Epithelial cell of proximal tubule (primary cell): ENCODE measurements around the gene FAM131B. TPM values are rescaled to one million over a fixed set of nuclear protein-coding genes. Genes with fewer than 3 reads are reported as not detected.

Source experiments
- DNase-seq: peaks from one replicate; pipeline ENCODE4 v3.0.0-alpha.2; 2011; ENCODE audit warnings: low read depth
- H3K4me3 ChIP-seq: 2 replicates; pipeline ENCODE4 v1.5.1; 2011; ENCODE audit warnings: low read depth, mild to moderate bottlenecking, low read length
- total RNA-seq: library from RNA; depleted of rRNA; stranded (reverse); fragments of >200 nt; gene quantifications from 2 replicates; pipeline ENCODE4 v1.2.3, GENCODE V29; 2015
- TF ChIP-seq, protein P1 (sequence below): conservative IDR thresholded peaks from 2 replicates; pipeline ENCODE4 v1.5.1; 2012; ENCODE audit warnings: low read depth, mild to moderate bottlenecking, low read length

FAM131B gene
- total RNA-seq, 1 donor from 2014 or later, result 1.5 TPM

DNA sequence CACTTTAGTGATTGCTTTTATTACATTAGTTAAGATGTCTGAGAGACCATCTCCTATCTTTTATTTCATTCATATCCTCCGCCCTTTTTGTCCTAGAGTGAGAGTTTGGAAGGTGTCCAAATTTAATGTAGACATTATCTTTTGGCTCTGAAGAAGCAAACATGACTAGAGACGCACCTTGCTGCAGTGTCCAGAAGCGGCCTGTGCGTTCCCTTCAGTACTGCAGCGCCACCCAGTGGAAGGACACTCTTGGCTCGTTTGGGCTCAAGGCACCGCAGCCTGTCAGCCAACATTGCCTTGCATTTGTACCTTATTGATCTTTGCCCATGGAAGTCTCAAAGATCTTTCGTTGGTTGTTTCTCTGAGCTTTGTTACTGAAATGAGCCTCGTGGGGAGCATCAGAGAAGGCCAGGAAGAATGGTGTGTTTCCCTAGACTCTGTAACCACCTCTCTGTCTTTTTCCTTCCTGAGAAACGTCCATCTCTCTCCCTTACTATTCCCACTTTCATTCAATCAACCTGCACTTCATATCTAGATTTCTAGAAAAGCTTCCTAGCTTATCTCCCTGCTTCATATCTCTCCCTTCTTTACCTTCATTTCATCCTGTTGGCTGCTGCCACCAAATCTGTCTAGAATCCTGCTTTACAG is 57.0 kb downstream of the FAM131B start:
- no peak for DNase-seq

DNA sequence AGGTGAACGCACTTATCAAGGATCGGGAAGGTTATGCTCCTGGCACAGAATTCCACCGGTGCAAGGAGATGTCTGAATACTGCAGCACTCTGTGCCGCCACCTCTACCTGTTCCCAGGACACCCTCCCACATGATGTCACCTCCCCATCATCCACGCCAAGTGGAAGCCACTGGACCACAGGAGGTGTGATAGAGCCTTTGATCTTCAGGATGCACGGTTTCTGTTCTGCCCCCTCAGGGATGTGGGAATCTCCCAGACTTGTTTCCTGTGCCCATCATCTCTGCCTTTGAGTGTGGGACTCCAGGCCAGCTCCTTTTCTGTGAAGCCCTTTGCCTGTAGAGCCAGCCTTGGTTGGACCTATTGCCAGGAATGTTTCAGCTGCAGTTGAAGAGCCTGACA is 57.6 kb downstream of the FAM131B start:
- TF ChIP-seq, protein P1, sequence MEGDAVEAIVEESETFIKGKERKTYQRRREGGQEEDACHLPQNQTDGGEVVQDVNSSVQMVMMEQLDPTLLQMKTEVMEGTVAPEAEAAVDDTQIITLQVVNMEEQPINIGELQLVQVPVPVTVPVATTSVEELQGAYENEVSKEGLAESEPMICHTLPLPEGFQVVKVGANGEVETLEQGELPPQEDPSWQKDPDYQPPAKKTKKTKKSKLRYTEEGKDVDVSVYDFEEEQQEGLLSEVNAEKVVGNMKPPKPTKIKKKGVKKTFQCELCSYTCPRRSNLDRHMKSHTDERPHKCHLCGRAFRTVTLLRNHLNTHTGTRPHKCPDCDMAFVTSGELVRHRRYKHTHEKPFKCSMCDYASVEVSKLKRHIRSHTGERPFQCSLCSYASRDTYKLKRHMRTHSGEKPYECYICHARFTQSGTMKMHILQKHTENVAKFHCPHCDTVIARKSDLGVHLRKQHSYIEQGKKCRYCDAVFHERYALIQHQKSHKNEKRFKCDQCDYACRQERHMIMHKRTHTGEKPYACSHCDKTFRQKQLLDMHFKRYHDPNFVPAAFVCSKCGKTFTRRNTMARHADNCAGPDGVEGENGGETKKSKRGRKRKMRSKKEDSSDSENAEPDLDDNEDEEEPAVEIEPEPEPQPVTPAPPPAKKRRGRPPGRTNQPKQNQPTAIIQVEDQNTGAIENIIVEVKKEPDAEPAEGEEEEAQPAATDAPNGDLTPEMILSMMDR, result no peak
- no peak for DNase-seq
- no peak overlapping the region for H3K4me3 ChIP-seq

More for the DNA sequence above, 57.0 kb downstream of the FAM131B start:
- TF ChIP-seq, protein P1, result peak; percentile 90
- no peak overlapping the region for H3K4me3 ChIP-seq

DNA sequence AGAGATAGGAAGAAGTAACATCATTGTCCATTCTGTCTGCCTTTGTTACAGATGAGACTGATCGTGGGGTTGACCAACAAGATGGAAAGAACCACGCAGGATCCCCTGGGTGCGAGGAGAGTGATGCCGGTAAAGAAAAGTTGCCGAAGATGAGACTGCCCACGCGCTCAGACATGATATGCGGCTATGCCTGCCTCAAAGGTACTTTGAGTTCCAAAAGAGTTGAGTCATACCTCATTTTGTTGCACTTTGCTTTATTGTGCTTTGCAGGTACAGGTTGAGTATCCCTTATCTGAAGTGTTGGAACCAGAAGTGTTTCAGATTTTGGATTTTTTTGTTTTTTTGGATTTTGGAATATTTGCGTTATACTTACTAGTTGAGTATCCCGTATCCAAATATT is 58.8 kb downstream of the FAM131B start:
- no peak for DNase-seq
- H3K4me3 ChIP-seq, result no peak overlapping the region
- TF ChIP-seq, protein P1, result no peak

Other genes starting within 250 kb of the FAM131B start
- not detected in 2 replicates for gene PIP, start 230.6 kb downstream of the FAM131B start, total RNA-seq
- gene TAS2R39, start 179.3 kb downstream of the FAM131B start, total RNA-seq, result not detected in 2 replicates
- gene TAS2R40, start 140.7 kb downstream of the FAM131B start, total RNA-seq, result not detected in 2 replicates
- 95.1 and 141 TPM in 2 replicates for gene GSTK1, start 99.3 kb downstream of the FAM131B start, total RNA-seq
- gene TMEM139, start 77.8 kb downstream of the FAM131B start, total RNA-seq, result 14.5 and 30.9 TPM in 2 replicates
- 17.8 and 18.7 TPM in 2 replicates for gene CASP2, start 74.4 kb downstream of the FAM131B start, total RNA-seq
- gene CLCN1, start 46.6 kb downstream of the FAM131B start, total RNA-seq, result not detected in 2 replicates
- 117 and 152 TPM in 2 replicates for gene ZYX, start 18.6 kb upstream of the FAM131B start, total RNA-seq
- gene EPHA1, start 46.1 kb upstream of the FAM131B start, total RNA-seq, result 4.5 and 14.4 TPM in 2 replicates
- gene TAS2R60, start 80.7 kb upstream of the FAM131B start, total RNA-seq, result not detected in 2 replicates
- gene TAS2R41, start 115.2 kb upstream of the FAM131B start, total RNA-seq, result not detected in 2 replicates
- gene CTAGE15, start 209.1 kb upstream of the FAM131B start, total RNA-seq, result 0.65 and 1.3 TPM in 2 replicates